CD4-positive, alpha-beta T cell (primary cell): ENCODE results near the gene GTF2IRD1. TPM values are rescaled to one million over a fixed set of nuclear protein-coding genes. Genes with fewer than 3 reads are reported as not detected.

Experiments used
- ATAC-seq: fragments of 200-7000 bp; cut with Tn5 transposase; one replicate; pipeline ENCODE4 v1.10.0; 2022; ENCODE audit warnings: mild to moderate bottlenecking; ENCODE audit not compliant: poor library complexity
- CTCF ChIA-PET: fragments of 350-600 bp; sonication (Branson Sonifier 250); formaldehyde crosslinking; loops from one replicate; lab custom pipeline; 2021; ENCODE audit warnings: antibody characterized with exemption, inconsistent platforms; lab: Charles Lee
- POLR2A ChIA-PET: fragments of 350-600 bp; sonication (Branson Sonifier 250); formaldehyde crosslinking; loops from one replicate; lab custom pipeline; 2021; ENCODE audit warnings: antibody characterized with exemption, inconsistent platforms; lab: Charles Lee
- DNase-seq, 14 experiments: peaks; one replicate each; pipeline ENCODE4 v3.0.0-alpha.2; 2013 to 2020; ENCODE audit warnings: mixed read lengths in 2 of 14
- H3K27ac ChIP-seq, 2 donors: one replicate each; pipeline versions ENCODE4 v1.5.1 to v1.7.0; 2013; ENCODE audit warnings: low read length in 2 of 2, low read depth in 1 of 2, mild to moderate bottlenecking in 1 of 2
- H3K27me3 ChIP-seq, 2 experiments: 1 replicate in 1 of 2; 2 replicates in 1 of 2; pipeline versions ENCODE4 v1.6.1 to v1.7.0; 2013; ENCODE audit warnings: low read length in 2 of 2, control low read depth in 1 of 2, mild to moderate bottlenecking in 1 of 2, moderate library complexity in 1 of 2; ENCODE audit not compliant: insufficient read depth in 2 of 2, control insufficient read depth in 1 of 2
- H3K36me3 ChIP-seq: one replicate; pipeline ENCODE4 v1.6.1; 2013; ENCODE audit warnings: low read length, control low read depth; ENCODE audit not compliant: insufficient read depth
- H3K4me1 ChIP-seq: one replicate; pipeline ENCODE4 v1.6.1; 2013; ENCODE audit warnings: low read length, control low read depth; ENCODE audit not compliant: insufficient read depth
- H3K4me3 ChIP-seq: one replicate; pipeline ENCODE4 v1.5.1; 2013; ENCODE audit warnings: mild to moderate bottlenecking, low read length, moderate library complexity
- H3K9me3 ChIP-seq, 2 experiments: 1 replicate in 1 of 2; 2 replicates in 1 of 2; pipeline versions ENCODE4 v1.6.1 to v1.7.0; 2013; ENCODE audit warnings: low read length in 2 of 2, mild to moderate bottlenecking in 2 of 2, control low read depth in 1 of 2, moderate library complexity in 1 of 2; ENCODE audit not compliant: control insufficient read depth in 1 of 2, insufficient read depth in 1 of 2
- H3K27ac Mint-ChIP-seq: one replicate; pipeline ENCODE4 v1.8.0; 2020; ENCODE audit warnings: mixed read lengths
- H3K27me3 Mint-ChIP-seq: one replicate; pipeline ENCODE4 v1.8.0; 2021; ENCODE audit warnings: mixed read lengths
- H3K36me3 Mint-ChIP-seq: one replicate; pipeline ENCODE4 v1.8.0; 2021; ENCODE audit warnings: low read depth, mixed read lengths
- H3K4me1 Mint-ChIP-seq: one replicate; pipeline ENCODE4 v1.8.0; 2021; ENCODE audit warnings: low read depth, mixed read lengths
- H3K4me3 Mint-ChIP-seq: one replicate; pipeline ENCODE4 v1.8.0; 2020; ENCODE audit warnings: mild to moderate bottlenecking, mixed read lengths
- H3K9me3 Mint-ChIP-seq: one replicate; pipeline ENCODE4 v1.8.0; 2020; ENCODE audit warnings: mixed read lengths
- intact Hi-C, 2 experiments: fragments of 100-400 bp; cut with DNase I in 1 of 2; cut with micrococcal nuclease in 1 of 2; formaldehyde crosslinking; loops; one replicate each; pipeline versions ENCODE4 v1.15.1 to v1.9.0; 2023 to 2025; cut with DNase I, micrococcal nuclease
- total RNA-seq, 174 experiments: library from RNA in 2 of 174; stranded (reverse) in 2 of 174; gene quantifications; one replicate each; pipeline ENCODE4 v1.2.3 and lab custom pipeline; 2021 to 2026
- TF ChIP-seq, protein P1 (sequence below): fragments of 200-600 bp; IDR thresholded peaks from one replicate; pipeline ENCODE4 v1.8.0; 2022; ENCODE audit warnings: antibody characterized with exemption, mild to moderate bottlenecking

Gene GTF2IRD1
- total RNA-seq, 2 experiments from 2014 or later, result 0.74 to 1.2 TPM

DNA sequence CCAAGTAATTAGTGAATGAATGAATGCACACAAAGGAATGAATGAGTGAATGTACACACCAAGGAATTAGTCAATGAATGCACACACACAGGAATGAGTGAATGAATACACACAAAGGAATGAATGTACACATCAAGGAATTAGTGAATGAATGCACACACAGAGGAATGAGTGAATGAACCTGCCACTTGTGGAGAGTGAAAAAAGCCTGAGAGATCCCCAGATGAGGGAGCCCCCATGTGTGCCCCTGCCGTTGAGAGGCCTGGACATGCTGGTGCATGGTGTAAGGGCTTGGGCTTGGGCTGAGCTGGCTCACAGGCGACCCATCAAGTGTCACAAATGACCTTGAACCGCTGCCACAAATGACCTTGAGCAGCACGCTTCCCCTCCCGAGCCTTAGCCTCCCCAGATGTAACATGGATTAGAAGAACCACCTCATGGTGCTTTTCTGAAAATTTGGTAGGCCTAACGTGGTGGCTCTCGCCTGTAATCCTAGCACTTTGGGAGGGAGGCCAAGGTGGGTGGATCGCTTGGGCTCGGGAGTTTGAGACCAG lies 46.2 kb downstream of the GTF2IRD1 start:
- DNase-seq (no peak), ATAC-seq (no peak)
- Mint-ChIP-seq H3K9me3 (no peaks in the 10 kb centered on the region), H3K4me1 (no peaks in the 10 kb centered on the region), H3K36me3 (no peaks in the 10 kb centered on the region), H3K27me3 (no peaks in the 10 kb centered on the region), H3K27ac (no peak overlapping the region), H3K4me3 (no peak overlapping the region)
- Histone ChIP-seq H3K27ac (no peak overlapping the region), H3K4me1 (no peaks in the 10 kb centered on the region), H3K9me3 (no peaks in the 10 kb centered on the region), H3K36me3 (no peaks in the 10 kb centered on the region), H3K4me3 (no peak overlapping the region), H3K27me3 (no peaks in the 10 kb centered on the region)
- CTCF ChIA-PET, result no interaction called here
- TF ChIP-seq, protein P1, sequence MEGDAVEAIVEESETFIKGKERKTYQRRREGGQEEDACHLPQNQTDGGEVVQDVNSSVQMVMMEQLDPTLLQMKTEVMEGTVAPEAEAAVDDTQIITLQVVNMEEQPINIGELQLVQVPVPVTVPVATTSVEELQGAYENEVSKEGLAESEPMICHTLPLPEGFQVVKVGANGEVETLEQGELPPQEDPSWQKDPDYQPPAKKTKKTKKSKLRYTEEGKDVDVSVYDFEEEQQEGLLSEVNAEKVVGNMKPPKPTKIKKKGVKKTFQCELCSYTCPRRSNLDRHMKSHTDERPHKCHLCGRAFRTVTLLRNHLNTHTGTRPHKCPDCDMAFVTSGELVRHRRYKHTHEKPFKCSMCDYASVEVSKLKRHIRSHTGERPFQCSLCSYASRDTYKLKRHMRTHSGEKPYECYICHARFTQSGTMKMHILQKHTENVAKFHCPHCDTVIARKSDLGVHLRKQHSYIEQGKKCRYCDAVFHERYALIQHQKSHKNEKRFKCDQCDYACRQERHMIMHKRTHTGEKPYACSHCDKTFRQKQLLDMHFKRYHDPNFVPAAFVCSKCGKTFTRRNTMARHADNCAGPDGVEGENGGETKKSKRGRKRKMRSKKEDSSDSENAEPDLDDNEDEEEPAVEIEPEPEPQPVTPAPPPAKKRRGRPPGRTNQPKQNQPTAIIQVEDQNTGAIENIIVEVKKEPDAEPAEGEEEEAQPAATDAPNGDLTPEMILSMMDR, result no peak
- intact Hi-C loops, result no loop called here
- POLR2A ChIA-PET, result no interaction called here

DNA sequence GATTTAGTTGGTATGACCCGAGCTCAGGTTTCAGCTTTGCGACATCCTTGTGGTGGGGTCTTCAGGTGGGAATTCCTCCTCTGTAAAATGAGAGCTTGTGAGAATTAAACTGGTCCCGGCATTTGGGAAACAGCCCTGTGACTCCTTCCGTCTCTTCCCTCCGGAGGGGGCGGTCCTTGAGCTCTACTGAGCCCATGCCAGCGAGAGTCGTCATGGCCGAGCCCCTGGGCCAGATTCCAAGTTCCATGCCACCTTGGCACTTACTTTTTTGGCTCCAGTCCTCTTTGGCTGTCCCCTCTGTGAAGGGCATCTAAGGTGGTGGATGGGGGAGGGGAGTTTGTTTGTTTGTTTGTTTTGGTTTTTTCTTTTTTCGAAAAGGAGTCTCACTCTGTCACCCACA lies 47.6 kb downstream of the GTF2IRD1 start:
- Histone ChIP-seq H3K4me1 (no peaks in the 10 kb centered on the region), H3K27ac (no peak overlapping the region), H3K27me3 (no peaks in the 10 kb centered on the region), H3K36me3 (no peaks in the 10 kb centered on the region), H3K4me3 (no peak overlapping the region), H3K9me3 (no peaks in the 10 kb centered on the region)
- Mint-ChIP-seq H3K36me3 (no peaks in the 10 kb centered on the region), H3K27me3 (no peaks in the 10 kb centered on the region), H3K4me1 (no peaks in the 10 kb centered on the region), H3K9me3 (no peaks in the 10 kb centered on the region), H3K27ac (no peak overlapping the region), H3K4me3 (no peak overlapping the region)
- intact Hi-C loops, result no loop called here
- ChIA-PET POLR2A (no interaction called here), CTCF (no interaction called here)
- no peak for ATAC-seq
- no peak for DNase-seq
- TF ChIP-seq, protein P1, result no peak

GRCh38 chr7:74502216-74502891 lies 48.6 kb downstream of the GTF2IRD1 start:
- CTCF ChIA-PET, result no interaction called here

More at GRCh38 chr7:74502216-74502891, 48.6 kb downstream of the GTF2IRD1 start:
- Mint-ChIP-seq H3K9me3 (no peaks in the 10 kb centered on the region), H3K4me1 (no peaks in the 10 kb centered on the region), H3K27ac (no peak overlapping the region), H3K27me3 (no peaks in the 10 kb centered on the region), H3K4me3 (no peak overlapping the region), H3K36me3 (no peaks in the 10 kb centered on the region)
- DNase-seq (no peak), ATAC-seq (no peak)
- intact Hi-C loops, result no loop called here
- Histone ChIP-seq H3K27ac (no peak overlapping the region), H3K4me3 (no peak overlapping the region), H3K27me3 (no peaks in the 10 kb centered on the region), H3K36me3 (no peaks in the 10 kb centered on the region), H3K9me3 (no peaks in the 10 kb centered on the region), H3K4me1 (no peaks in the 10 kb centered on the region)
- TF ChIP-seq, protein P1, result no peak
- POLR2A ChIA-PET, result no interaction called here
